SK-N-SH (cell line): ENCODE data around the gene PCDHA13.

Experiments
- EP300 ChIP-seq, 2 experiments: IDR thresholded peaks; 2 replicates each; pipeline versions ENCODE4 v1.4.0 to v1.6.1; 2012; ENCODE audit warnings: borderline replicate concordance in 1 of 2, low read depth in 1 of 2, low read length in 1 of 2
- EZH2phosphoT487 ChIP-seq: fragments of 200-600 bp; sonication (generic); IDR thresholded peaks from 2 replicates; pipeline ENCODE4 v1.6.1; 2017; ENCODE audit warnings: low read depth, mixed run types, mild to moderate bottlenecking, antibody characterized with exemption, moderate library complexity, borderline replicate concordance
- FOXJ3 ChIP-seq: sonication (generic); formaldehyde crosslinking; IDR thresholded peaks from 2 replicates; pipeline ENCODE4 v1.5.1; 2020; ENCODE audit warnings: mild to moderate bottlenecking, missing genetic modification reagents
- GATA2 ChIP-seq: sonication (generic); formaldehyde crosslinking; IDR thresholded peaks from 2 replicates; pipeline ENCODE4 v1.5.0; 2020; ENCODE audit warnings: mild to moderate bottlenecking, missing genetic modification reagents
- MAX ChIP-seq: IDR thresholded peaks from 2 replicates; pipeline ENCODE4 v1.4.0; 2012; ENCODE audit warnings: low read depth
- MEF2A ChIP-seq: IDR thresholded peaks from 2 replicates; pipeline ENCODE4 v1.4.0; 2012; ENCODE audit warnings: low read depth, borderline replicate concordance
- POLR2AphosphoS5 ChIP-seq: IDR thresholded peaks from 2 replicates; pipeline ENCODE4 v1.6.1; 2012; ENCODE audit warnings: low read depth, low read length
- RAD21 ChIP-seq: IDR thresholded peaks from 2 replicates; pipeline ENCODE4 v1.6.1; 2012; ENCODE audit warnings: mild to moderate bottlenecking, low read length
- SMC3 ChIP-seq: IDR thresholded peaks from 2 replicates; pipeline ENCODE4 v1.6.1; 2012; ENCODE audit warnings: low read depth, low read length, improper control_type of control experiment
- TEAD4 ChIP-seq: IDR thresholded peaks from 2 replicates; pipeline ENCODE4 v1.4.0; 2012; ENCODE audit warnings: mild to moderate bottlenecking, borderline replicate concordance; ENCODE audit not compliant: insufficient read depth
- TF ChIP-seq, protein P1 (sequence below): fragments of 200-600 bp; sonication (generic); IDR thresholded peaks from 2 replicates; pipeline ENCODE4 v1.6.1; 2017; ENCODE audit warnings: antibody characterized with exemption, mild to moderate bottlenecking, moderate library complexity
- TF ChIP-seq, protein P2 (sequence below): fragments of 150-350 bp; IDR thresholded peaks from 2 replicates; pipeline ENCODE4 v1.6.1; 2017; ENCODE audit warnings: antibody characterized with exemption, low read length, low read depth, borderline replicate concordance

DNA sequence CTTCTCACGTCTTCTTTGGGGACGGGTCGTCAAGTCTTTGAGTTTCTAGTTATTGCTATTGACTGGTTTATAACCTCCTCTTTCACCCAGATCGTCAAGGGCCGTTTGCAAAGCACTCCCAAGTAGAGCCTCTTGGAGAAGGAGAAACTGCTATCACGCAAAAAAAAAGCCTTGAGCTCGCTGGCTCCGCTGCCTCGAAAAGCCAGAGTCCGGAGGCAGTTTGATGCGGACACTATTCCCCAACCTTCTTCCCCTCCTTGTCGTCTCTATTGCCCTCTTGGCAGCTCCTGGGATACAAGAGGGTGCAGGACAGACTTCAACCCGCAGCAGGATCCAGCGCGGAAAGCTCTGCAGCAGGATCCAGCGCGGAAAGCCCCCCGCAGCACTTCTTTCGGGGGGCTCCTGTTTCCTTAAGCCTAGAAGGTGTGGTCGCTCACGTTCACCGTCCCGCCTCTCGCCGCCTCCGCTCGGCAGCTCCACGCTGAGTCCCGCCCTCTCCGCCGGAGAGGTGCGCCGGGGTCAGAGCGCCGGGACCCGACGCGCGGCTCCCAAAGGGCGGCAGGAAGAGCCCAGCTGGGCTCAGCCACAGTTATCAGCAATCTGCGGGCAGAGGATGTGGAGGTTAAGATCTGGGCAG lies 44.0 kb downstream of the PCDHA13 start, which contains the start of gene PCDHAC1:
- TF ChIP-seq POLR2AphosphoS5 (no peak), FOXJ3 (no peak), EP300 (IDR thresholded peaks at IDR 0.05; ENCODE audit: borderline replicate concordance in 1 of 2, low read depth in 1 of 2, low read length in 1 of 2) (no peak), MAX (no peak), GATA2 (CRISPR knock-in tag) (no peak), SMC3 (no peak), MEF2A (no peak), TEAD4 (no peak), EZH2phosphoT487 (no peak), RAD21 (no peak)
- TF ChIP-seq, protein P1, sequence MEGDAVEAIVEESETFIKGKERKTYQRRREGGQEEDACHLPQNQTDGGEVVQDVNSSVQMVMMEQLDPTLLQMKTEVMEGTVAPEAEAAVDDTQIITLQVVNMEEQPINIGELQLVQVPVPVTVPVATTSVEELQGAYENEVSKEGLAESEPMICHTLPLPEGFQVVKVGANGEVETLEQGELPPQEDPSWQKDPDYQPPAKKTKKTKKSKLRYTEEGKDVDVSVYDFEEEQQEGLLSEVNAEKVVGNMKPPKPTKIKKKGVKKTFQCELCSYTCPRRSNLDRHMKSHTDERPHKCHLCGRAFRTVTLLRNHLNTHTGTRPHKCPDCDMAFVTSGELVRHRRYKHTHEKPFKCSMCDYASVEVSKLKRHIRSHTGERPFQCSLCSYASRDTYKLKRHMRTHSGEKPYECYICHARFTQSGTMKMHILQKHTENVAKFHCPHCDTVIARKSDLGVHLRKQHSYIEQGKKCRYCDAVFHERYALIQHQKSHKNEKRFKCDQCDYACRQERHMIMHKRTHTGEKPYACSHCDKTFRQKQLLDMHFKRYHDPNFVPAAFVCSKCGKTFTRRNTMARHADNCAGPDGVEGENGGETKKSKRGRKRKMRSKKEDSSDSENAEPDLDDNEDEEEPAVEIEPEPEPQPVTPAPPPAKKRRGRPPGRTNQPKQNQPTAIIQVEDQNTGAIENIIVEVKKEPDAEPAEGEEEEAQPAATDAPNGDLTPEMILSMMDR = no peak
- TF ChIP-seq, protein P2, sequence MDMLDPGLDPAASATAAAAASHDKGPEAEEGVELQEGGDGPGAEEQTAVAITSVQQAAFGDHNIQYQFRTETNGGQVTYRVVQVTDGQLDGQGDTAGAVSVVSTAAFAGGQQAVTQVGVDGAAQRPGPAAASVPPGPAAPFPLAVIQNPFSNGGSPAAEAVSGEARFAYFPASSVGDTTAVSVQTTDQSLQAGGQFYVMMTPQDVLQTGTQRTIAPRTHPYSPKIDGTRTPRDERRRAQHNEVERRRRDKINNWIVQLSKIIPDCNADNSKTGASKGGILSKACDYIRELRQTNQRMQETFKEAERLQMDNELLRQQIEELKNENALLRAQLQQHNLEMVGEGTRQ = no peak
